Ascending aorta (tissue), 2 donors: ENCODE data around the gene RNF151. TPM values are rescaled to one million over a fixed set of nuclear protein-coding genes. Genes with fewer than 3 reads are reported as not detected.

Experiments
- DNase-seq, 2 donors: peaks; one replicate each; pipeline ENCODE4 v3.0.0-alpha.2; 2019; ENCODE audit warnings: low spot score in 2 of 2
- H3K27ac ChIP-seq, 2 donors: fragments of 200-600 bp; sonication (generic); one replicate each; pipeline ENCODE4 v1.5.1; 2016 to 2017; ENCODE audit warnings: mild to moderate bottlenecking in 1 of 2
- H3K27me3 ChIP-seq: fragments of 200-600 bp; sonication (generic); one replicate; pipeline ENCODE4 v1.5.1; 2017
- H3K36me3 ChIP-seq, 2 donors: fragments of 200-600 bp; sonication (generic); one replicate each; pipeline ENCODE4 v1.5.1; 2016
- H3K4me1 ChIP-seq, 2 donors: fragments of 200-600 bp; sonication (generic); one replicate each; pipeline ENCODE4 v1.5.1; 2016 to 2017; ENCODE audit warnings: mild to moderate bottlenecking in 1 of 2
- H3K4me3 ChIP-seq, 2 donors: fragments of 200-600 bp; sonication (generic); one replicate each; pipeline ENCODE4 v1.5.1; 2016 to 2017; ENCODE audit warnings: mild to moderate bottlenecking in 1 of 2
- H3K9me3 ChIP-seq, 2 donors: fragments of 200-600 bp; sonication (generic); one replicate each; pipeline ENCODE4 v1.5.1; 2016
- intact Hi-C: fragments of 100-400 bp; cut with DNase I; formaldehyde crosslinking; loops from one replicate; pipeline ENCODE4 v1.15.1; 2023
- total RNA-seq: library from RNA; depleted of rRNA; stranded (reverse); fragments of >200 nt; gene quantifications from one replicate; pipeline ENCODE4 v1.1.0, GENCODE V29; 2016
- TF ChIP-seq, protein P1 (sequence below), 3 experiments: fragments of 200-600 bp in 2 of 3; fragments of 450-650 bp in 1 of 3; sonication (generic) in 2 of 3; IDR thresholded peaks; one replicate each; pipeline ENCODE4 v1.5.1; 2016 to 2019; ENCODE audit warnings: antibody characterized with exemption in 3 of 3, mild to moderate bottlenecking in 1 of 3, moderate library complexity in 1 of 3

RNF151 gene
- total RNA-seq, 1 donor from 2014 or later: not detected

DNA sequence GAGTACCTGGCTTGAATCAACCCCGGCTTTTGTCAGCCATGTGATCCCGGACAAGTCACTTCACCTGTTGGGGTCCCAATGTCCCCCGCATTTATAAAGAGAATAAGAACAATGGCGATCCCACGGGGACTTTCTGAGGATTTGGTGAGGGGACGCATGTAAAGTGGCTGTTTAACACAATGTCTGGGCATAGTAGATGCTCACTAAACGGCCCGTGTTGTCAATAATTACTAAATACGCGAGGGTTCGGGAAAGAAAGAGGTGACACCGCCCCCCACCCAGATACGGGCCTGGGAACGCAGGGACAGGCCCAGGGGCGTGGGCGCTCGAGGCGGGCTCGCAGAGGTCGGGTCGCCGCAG lies 24.9 kb downstream of the RNF151 start:
- peaks cover under 1 to 3% of the 10 kb centered on the region in 2 donors for H3K36me3 ChIP-seq
- H3K4me1 ChIP-seq: peaks cover 13 to 23% of the 10 kb centered on the region in 2 donors
- DNase-seq: no peak
- no peaks in the 10 kb centered on the region for H3K9me3 ChIP-seq
- H3K4me3 ChIP-seq: peak overlapping the region; percentile 54 to 65
- TF ChIP-seq, protein P1, sequence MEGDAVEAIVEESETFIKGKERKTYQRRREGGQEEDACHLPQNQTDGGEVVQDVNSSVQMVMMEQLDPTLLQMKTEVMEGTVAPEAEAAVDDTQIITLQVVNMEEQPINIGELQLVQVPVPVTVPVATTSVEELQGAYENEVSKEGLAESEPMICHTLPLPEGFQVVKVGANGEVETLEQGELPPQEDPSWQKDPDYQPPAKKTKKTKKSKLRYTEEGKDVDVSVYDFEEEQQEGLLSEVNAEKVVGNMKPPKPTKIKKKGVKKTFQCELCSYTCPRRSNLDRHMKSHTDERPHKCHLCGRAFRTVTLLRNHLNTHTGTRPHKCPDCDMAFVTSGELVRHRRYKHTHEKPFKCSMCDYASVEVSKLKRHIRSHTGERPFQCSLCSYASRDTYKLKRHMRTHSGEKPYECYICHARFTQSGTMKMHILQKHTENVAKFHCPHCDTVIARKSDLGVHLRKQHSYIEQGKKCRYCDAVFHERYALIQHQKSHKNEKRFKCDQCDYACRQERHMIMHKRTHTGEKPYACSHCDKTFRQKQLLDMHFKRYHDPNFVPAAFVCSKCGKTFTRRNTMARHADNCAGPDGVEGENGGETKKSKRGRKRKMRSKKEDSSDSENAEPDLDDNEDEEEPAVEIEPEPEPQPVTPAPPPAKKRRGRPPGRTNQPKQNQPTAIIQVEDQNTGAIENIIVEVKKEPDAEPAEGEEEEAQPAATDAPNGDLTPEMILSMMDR (IDR thresholded peaks at IDR 0.05): no peak
- no peak overlapping the region for H3K27ac ChIP-seq
- peaks cover 16% of the 10 kb centered on the region for H3K27me3 ChIP-seq
- intact Hi-C loops: no loop called here

DNA sequence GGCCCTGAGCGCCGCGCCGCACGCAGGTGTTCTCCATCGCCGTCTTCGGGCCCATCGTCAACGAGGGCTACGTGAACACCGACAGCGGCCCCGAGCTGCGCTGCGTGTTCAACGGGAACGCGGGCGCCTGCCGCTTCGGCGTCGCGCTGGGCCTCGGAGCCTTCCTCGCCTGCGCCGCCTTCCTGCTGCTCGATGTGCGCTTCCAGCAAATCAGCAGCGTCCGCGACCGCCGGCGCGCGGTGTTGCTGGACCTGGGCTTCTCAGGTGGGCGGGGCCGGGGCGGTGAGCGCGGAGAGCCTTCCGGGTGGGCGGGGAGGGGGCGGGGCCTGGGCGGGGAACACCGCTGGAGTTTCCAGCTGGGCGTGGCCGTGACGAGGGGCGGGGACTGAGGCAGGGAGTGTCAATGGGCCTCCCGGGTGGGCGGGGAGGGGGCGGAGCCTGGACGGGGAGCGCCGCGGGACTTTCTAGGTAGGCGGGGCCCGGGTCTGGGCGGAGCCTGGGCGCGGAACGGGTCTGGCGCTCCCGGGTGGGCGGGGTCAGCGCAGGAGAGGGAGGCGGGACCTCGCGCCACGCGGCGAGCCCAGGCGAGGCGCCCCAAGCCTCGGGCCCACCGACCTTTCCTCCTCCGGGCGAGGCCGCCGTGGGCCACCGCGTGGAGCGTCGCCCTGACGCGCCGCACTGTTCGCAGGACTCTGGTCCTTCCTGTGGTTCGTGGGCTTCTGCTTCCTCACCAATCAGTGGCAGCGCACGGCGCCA lies 25.5 kb downstream of the RNF151 start:
- Histone ChIP-seq H3K4me3 (peak overlapping the region; percentile 54 to 65), H3K4me1 (peaks cover 13 to 23% of the 10 kb centered on the region in 2 donors), H3K9me3 (no peaks in the 10 kb centered on the region), H3K27ac (no peak overlapping the region), H3K27me3 (peaks cover 16% of the 10 kb centered on the region), H3K36me3 (peaks cover 0 to 5% of the 10 kb centered on the region in 2 donors)
- intact Hi-C loops: no loop called here
- TF ChIP-seq, protein P1 (IDR thresholded peaks at IDR 0.05): no peak
- DNase-seq: peak; percentile 75 to 93

DNA sequence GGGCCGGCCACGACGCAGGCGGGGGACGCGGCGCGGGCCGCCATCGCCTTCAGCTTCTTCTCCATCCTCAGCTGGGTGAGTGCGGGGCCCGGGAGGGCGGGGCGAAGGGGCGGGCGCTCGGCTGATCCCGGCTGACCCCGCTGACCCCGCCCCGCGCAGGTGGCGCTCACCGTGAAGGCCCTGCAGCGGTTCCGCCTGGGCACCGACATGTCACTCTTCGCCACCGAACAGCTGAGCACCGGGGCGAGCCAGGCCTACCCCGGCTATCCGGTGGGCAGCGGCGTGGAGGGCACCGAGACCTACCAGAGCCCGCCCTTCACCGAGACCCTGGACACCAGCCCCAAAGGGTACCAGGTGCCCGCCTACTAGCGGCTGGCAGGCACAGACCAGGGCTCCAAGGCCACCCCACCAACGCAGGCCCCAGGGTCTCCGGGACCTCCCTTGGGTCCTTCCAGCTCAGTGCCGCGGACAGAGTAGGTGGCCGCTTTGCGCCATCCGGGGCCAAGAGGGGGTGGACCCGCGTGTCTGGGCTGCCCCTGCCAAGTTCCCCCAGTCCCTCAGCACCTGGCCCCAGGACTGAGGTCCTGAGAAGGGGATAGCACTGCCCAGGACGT lies 26.2 kb downstream of the RNF151 start:
- Histone ChIP-seq H3K27ac (no peak overlapping the region), H3K9me3 (no peaks in the 10 kb centered on the region), H3K36me3 (peaks cover 2 to 12% of the 10 kb centered on the region in 2 donors), H3K4me3 (peak overlapping the region; percentile 54 to 65), H3K4me1 (peaks cover 13 to 23% of the 10 kb centered on the region in 2 donors), H3K27me3 (peaks cover 16% of the 10 kb centered on the region)
- no peak for DNase-seq
- intact Hi-C loops: no loop called here
- TF ChIP-seq, protein P1 (IDR thresholded peaks at IDR 0.05): no peak

DNA sequence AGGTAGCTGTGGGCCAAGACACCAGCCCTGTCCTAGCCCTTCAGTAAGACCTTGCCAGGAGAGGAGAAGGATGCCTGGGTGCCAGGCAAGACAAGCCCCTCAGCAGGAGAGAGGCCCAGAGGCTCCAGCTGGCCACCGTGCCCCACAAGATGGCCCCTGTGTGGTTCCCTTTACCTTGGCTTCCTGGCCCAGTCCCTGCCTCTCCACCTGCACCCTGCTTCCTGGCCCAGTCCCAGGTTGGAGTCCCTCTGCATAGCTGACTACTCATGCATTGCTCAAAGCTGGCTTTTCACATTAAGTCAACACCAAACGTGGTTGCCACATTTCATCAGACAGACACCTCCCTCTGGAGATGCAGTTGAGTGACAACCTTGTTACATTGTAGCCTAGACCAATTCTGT lies 27.1 kb downstream of the RNF151 start:
- intact Hi-C loops: no loop called here
- no peak overlapping the region for H3K27ac ChIP-seq
- peaks cover 13 to 23% of the 10 kb centered on the region in 2 donors for H3K4me1 ChIP-seq

DNA sequence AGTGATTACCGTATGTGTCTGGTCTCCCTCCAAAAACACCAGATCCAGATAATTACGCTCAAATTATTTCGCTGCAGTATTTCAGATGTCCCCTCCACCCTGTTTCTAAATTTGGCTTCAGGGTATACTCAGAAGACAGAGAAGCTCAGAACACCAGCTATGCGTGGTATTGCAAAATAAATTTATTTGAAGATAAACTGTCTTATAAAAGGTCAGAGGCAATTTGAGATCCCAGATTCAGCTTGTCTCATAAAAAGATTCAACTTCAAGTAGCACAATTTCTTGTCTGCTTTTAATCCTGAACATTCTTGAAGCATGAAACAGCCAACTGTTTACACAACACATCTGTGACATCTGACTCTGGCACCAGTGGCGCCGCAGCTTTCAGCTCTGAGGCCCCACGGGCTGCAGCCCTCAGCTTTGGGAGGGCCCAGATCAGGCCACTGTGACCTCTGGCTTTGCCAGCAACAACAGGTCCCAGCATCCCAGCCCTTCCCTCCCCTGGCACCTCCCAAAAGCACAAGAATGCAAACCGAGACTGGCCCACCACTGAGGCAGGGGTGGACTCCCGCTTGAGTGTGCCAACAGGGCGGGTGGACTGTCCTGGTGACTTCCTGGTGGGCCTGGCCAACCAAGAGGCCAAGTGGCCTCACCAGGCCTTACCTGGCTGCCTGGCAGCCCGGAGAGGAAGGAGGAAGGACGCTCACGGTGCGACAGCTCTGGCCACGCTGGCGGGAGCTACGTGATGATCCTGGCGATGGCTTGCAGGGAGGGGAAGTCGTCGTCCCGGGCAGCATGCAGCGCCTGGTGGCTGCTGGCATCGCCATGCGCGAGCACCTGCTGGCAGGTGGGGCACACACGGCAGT lies 31.1 kb downstream of the RNF151 start:
- peaks cover 48 to 61% of the 10 kb centered on the region in 2 donors for H3K36me3 ChIP-seq
- H3K27ac ChIP-seq: no peak overlapping the region

More for the DNA sequence above, 27.1 kb downstream of the RNF151 start:
- Histone ChIP-seq H3K27me3 (peaks cover 16% of the 10 kb centered on the region), H3K36me3 (peaks cover 11 to 21% of the 10 kb centered on the region in 2 donors), H3K9me3 (no peaks in the 10 kb centered on the region), H3K4me3 (no peak overlapping the region)
- DNase-seq: no peak
- TF ChIP-seq, protein P1 (IDR thresholded peaks at IDR 0.05): no peak

More for the DNA sequence above, 31.1 kb downstream of the RNF151 start:
- TF ChIP-seq, protein P1 (IDR thresholded peaks at IDR 0.05): no peak
- Histone ChIP-seq H3K9me3 (no peaks in the 10 kb centered on the region), H3K27me3 (no peaks in the 10 kb centered on the region), H3K4me3 (no peak overlapping the region), H3K4me1 (peaks cover 0 to under 1% of the 10 kb centered on the region in 2 donors)
- intact Hi-C loops: no loop called here
- DNase-seq: no peak
